Measurements from ENCODE around the gene PLK1.

PLK1 gene

GRCh38 chr16:23691483-23692189, 12.9 kb downstream of the PLK1 start:
- TF ChIP-seq NFIC (IDR thresholded peaks at IDR 0.05) (no peak), YY1 (IDR thresholded peaks at IDR 0.05; ENCODE audit: low read depth) (0 out of 2 replicates have a peak, but pooled peaks have one; percentile 36)

- TF ChIP-seq YY1 (IDR thresholded peaks at IDR 0.05; ENCODE audit: low read depth) (no peak), TAF1 (IDR thresholded peaks at IDR 0.05; ENCODE audit: low read depth) (no peak)
Observed at GRCh38 chr16:23692190-23692837, 13.6 kb downstream of the PLK1 start.

DNA sequence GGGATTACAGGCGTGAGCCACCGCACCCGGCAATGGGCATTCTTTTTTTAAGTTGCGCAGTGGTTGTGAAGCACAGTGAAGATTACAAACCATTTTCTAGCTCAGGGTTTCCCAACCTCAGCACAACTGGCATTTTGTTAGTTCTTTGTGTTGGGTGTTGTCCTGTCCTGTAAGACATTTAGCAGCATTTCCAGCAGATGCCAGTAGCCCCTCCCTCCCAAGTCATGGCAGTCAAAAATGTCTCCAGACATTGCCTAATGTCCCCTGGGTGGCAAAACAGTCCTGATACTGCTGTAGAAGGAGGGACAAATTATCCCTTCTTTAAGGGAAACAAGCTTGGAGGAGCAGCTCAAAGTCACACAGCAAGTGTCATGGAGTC, 15.6 kb downstream of the PLK1 start:
- TF ChIP-seq CREB1 (IDR thresholded peaks at IDR 0.05; ENCODE audit: low read depth) (no peak), REST (IDR thresholded peaks at IDR 0.05; ENCODE audit: low read depth) (no peak), EP300 (IDR thresholded peaks at IDR 0.05; ENCODE audit: borderline replicate concordance) (no peak), TEAD4 (IDR thresholded peaks at IDR 0.05) (no peak), TCF12 (IDR thresholded peaks at IDR 0.05; ENCODE audit: low read depth) (no peak), EGR1 (IDR thresholded peaks at IDR 0.05) (no peak), NFIC (IDR thresholded peaks at IDR 0.05) (no peak), FOXM1 (IDR thresholded peaks at IDR 0.05; ENCODE audit: borderline replicate concordance, low read depth) (no peak), ZBTB7A (IDR thresholded peaks at IDR 0.05; ENCODE audit: low read depth) (no peak), RAD21 (IDR thresholded peaks at IDR 0.05; ENCODE audit: low read depth) (no peak), YY1 (IDR thresholded peaks at IDR 0.05; ENCODE audit: low read depth) (no peak), TAF1 (IDR thresholded peaks at IDR 0.05; ENCODE audit: low read depth) (no peak), CEBPB (IDR thresholded peaks at IDR 0.05) (no peak)
- TF ChIP-seq, protein P1, sequence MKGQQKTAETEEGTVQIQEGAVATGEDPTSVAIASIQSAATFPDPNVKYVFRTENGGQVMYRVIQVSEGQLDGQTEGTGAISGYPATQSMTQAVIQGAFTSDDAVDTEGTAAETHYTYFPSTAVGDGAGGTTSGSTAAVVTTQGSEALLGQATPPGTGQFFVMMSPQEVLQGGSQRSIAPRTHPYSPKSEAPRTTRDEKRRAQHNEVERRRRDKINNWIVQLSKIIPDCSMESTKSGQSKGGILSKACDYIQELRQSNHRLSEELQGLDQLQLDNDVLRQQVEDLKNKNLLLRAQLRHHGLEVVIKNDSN (IDR thresholded peaks at IDR 0.05): no peak
- TF ChIP-seq, protein P2, sequence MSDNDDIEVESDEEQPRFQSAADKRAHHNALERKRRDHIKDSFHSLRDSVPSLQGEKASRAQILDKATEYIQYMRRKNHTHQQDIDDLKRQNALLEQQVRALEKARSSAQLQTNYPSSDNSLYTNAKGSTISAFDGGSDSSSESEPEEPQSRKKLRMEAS (IDR thresholded peaks at IDR 0.05): no peak

DNA sequence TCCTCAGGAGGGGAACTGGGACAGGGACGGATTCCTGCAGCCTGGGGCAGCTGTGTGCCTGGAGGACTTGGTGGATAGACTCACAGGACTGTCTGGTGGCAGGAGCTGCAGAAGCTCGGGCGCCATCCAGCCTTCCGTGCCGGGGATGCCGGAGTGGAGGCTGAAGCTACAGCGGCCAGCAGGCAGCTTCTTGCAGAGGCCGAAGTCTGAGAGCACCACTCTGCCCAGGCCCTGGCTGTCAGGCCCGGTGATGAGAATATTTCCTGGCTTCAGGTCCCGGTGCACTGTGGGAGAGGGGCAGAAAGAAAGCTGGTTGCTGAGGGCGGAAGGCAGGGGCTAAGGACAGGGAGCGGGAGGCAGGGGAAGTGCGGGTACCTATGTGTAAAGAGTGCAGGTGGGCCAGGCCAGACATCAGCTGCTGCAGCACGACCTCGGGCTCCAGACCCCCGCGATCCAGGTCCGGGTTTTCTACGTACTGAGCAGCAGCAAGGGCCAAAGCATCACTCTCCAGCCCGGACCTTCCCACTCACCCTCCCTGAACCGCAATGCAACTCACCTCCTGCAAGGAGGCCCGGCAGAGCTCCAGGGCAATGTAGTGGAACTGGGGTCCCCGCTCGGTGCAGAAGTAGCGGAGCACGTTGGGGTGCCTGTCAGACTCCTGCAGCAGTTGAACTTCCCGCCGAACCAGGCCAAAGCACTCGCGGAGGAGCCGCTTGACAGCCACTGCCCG, 16.1 kb downstream of the PLK1 start:
- TF ChIP-seq TEAD4 (IDR thresholded peaks at IDR 0.05) (no peak), RAD21 (IDR thresholded peaks at IDR 0.05; ENCODE audit: low read depth) (no peak), FOXM1 (IDR thresholded peaks at IDR 0.05; ENCODE audit: borderline replicate concordance, low read depth) (no peak), CREB1 (IDR thresholded peaks at IDR 0.05; ENCODE audit: low read depth) (no peak), ZBTB7A (IDR thresholded peaks at IDR 0.05; ENCODE audit: low read depth) (no peak), CEBPB (IDR thresholded peaks at IDR 0.05) (no peak), EP300 (IDR thresholded peaks at IDR 0.05; ENCODE audit: borderline replicate concordance) (no peak), YY1 (IDR thresholded peaks at IDR 0.05; ENCODE audit: low read depth) (no peak), REST (IDR thresholded peaks at IDR 0.05; ENCODE audit: low read depth) (no peak), TAF1 (IDR thresholded peaks at IDR 0.05; ENCODE audit: low read depth) (no peak), EGR1 (IDR thresholded peaks at IDR 0.05) (no peak), NFIC (IDR thresholded peaks at IDR 0.05) (no peak), TCF12 (IDR thresholded peaks at IDR 0.05; ENCODE audit: low read depth) (no peak)
- TF ChIP-seq, protein P1 (IDR thresholded peaks at IDR 0.05): no peak
- TF ChIP-seq, protein P2 (IDR thresholded peaks at IDR 0.05): no peak

GRCh38 chr16:23695756-23696155, 17.1 kb downstream of the PLK1 start:
- TF ChIP-seq NFIC (IDR thresholded peaks at IDR 0.05) (no peak), CREB1 (IDR thresholded peaks at IDR 0.05; ENCODE audit: low read depth) (no peak), CEBPB (IDR thresholded peaks at IDR 0.05) (no peak), FOXM1 (IDR thresholded peaks at IDR 0.05; ENCODE audit: borderline replicate concordance, low read depth) (no peak), EP300 (IDR thresholded peaks at IDR 0.05; ENCODE audit: borderline replicate concordance) (no peak), ZBTB7A (IDR thresholded peaks at IDR 0.05; ENCODE audit: low read depth) (no peak), REST (IDR thresholded peaks at IDR 0.05; ENCODE audit: low read depth) (no peak), TCF12 (IDR thresholded peaks at IDR 0.05; ENCODE audit: low read depth) (no peak), TAF1 (IDR thresholded peaks at IDR 0.05; ENCODE audit: low read depth) (no peak), TEAD4 (IDR thresholded peaks at IDR 0.05) (no peak), RAD21 (IDR thresholded peaks at IDR 0.05; ENCODE audit: low read depth) (no peak), EGR1 (IDR thresholded peaks at IDR 0.05) (no peak), YY1 (IDR thresholded peaks at IDR 0.05; ENCODE audit: low read depth) (no peak)
- TF ChIP-seq, protein P2 (IDR thresholded peaks at IDR 0.05): no peak
- TF ChIP-seq, protein P1 (IDR thresholded peaks at IDR 0.05): no peak
